Measurements from ENCODE around the gene CHPT1. TPM values are rescaled to one million over a fixed set of nuclear protein-coding genes. Genes with fewer than 3 reads are reported as not detected.
A peak's percentile ranks its signal among the peaks of the same experiment; 100 is the strongest.

CHPT1 gene
- total and polyA plus RNA-seq, 2 of the 13 experiments (the other 11 are each of a cell fraction or from before 2014, with no cell fraction given), result 117 to 178 TPM

GRCh38 chr12:101696251-101697196 is 916 bp upstream of the CHPT1 start (continued):
- no peak; the same call in none of the 2 replicates for TF ChIP-seq NR2F6 (IDR thresholded peaks at IDR 0.05)
- peak; percentile 76 for TF ChIP-seq NR2F6 (CRISPR knock-in tag; IDR thresholded peaks at IDR 0.05)
- peak; percentile 79 for TF ChIP-seq FOXP4 (CRISPR knock-in tag; IDR thresholded peaks at IDR 0.05)
- TF ChIP-seq SALL1 (CRISPR knock-in tag; IDR thresholded peaks at IDR 0.05), result peak; percentile 80
- peak; percentile 48; the same call in 1 of the 2 replicates for TF ChIP-seq ZNF350 (CRISPR knock-in tag; IDR thresholded peaks at IDR 0.05; ENCODE audit: borderline replicate concordance, low read depth)
- TF ChIP-seq ZNF580 (CRISPR knock-in tag; IDR thresholded peaks at IDR 0.05; ENCODE audit: borderline replicate concordance, low read depth), result peak; percentile 56; the same call in 1 of the 2 replicates
- TF ChIP-seq ZNF414 (CRISPR knock-in tag; IDR thresholded peaks at IDR 0.05), result peak; percentile 59
- TF ChIP-seq ZNF317 (CRISPR knock-in tag; IDR thresholded peaks at IDR 0.05), result peak; percentile 10; the same call in 1 of the 2 replicates
- 0 out of 2 replicates have a peak, but pooled peaks have one; percentile 45 for TF ChIP-seq ZNF558 (CRISPR knock-in tag; IDR thresholded peaks at IDR 0.05; ENCODE audit: borderline replicate concordance)
- TF ChIP-seq ZNF772 (CRISPR knock-in tag; IDR thresholded peaks at IDR 0.05), result 0 out of 2 replicates have a peak, but pooled peaks have one; percentile 40
- peak; percentile 49; the same call in 1 of the 2 replicates for TF ChIP-seq HOXA5 (CRISPR knock-in tag; IDR thresholded peaks at IDR 0.05)
- 0 out of 2 replicates have a peak, but pooled peaks have one; percentile 18 for TF ChIP-seq HNF1A (IDR thresholded peaks at IDR 0.05; ENCODE audit: low read depth)
- TF ChIP-seq HNF1A (CRISPR knock-in tag; IDR thresholded peaks at IDR 0.05; ENCODE audit: borderline replicate concordance), result no peak
- TF ChIP-seq SAP130 (CRISPR knock-in tag; IDR thresholded peaks at IDR 0.05; ENCODE audit: low read depth), result peak; percentile 96
- TF ChIP-seq ZNF556 (CRISPR knock-in tag; IDR thresholded peaks at IDR 0.05; ENCODE audit: borderline replicate concordance), result 0 out of 2 replicates have a peak, but pooled peaks have one; percentile 28
- peak; percentile 12 to 33; a peak in 1 of 4 replicates for TF ChIP-seq HMGXB4 (CRISPR knock-in tag; IDR thresholded peaks at IDR 0.05; ENCODE audit: borderline replicate concordance in 1 of 2, low read depth in 1 of 2)
- no peak for TF ChIP-seq ZBTB14 (CRISPR knock-in tag; IDR thresholded peaks at IDR 0.05)
